ENCODE results near the gene CLDN25. TPM values are rescaled to one million over a fixed set of nuclear protein-coding genes. Genes with fewer than 3 reads are reported as not detected.

The CLDN25 gene
- total RNA-seq, 1 donor from 2014 or later = not detected

GRCh38 chr11:113814181-113814580, 34.6 kb downstream of the CLDN25 start:
- no peak overlapping the region for H3K27ac ChIP-seq
- intact Hi-C loops (cut with DNase I) = no loop called here
- peaks cover 14 to 26% of the 10 kb centered on the region in 2 donors for H3K36me3 ChIP-seq
- no peaks in the 10 kb centered on the region for H3K4me1 ChIP-seq
- no peak overlapping the region for H3K4me3 ChIP-seq
- H3K27me3 ChIP-seq = no peaks in the 10 kb centered on the region
- H3K9me3 ChIP-seq = no peaks in the 10 kb centered on the region
- TF ChIP-seq CTCF (IDR thresholded peaks at IDR 0.05) = no peak
- DNase-seq (ENCODE audit: low spot score in 2 of 2) = no peak

- Histone ChIP-seq H3K4me1 (no peaks in the 10 kb centered on the region), H3K4me3 (no peak overlapping the region), H3K36me3 (peaks cover 15 to 44% of the 10 kb centered on the region in 2 donors), H3K9me3 (no peaks in the 10 kb centered on the region), H3K27me3 (no peaks in the 10 kb centered on the region), H3K27ac (no peak overlapping the region)
- no peak for DNase-seq (ENCODE audit: low spot score in 2 of 2)
- intact Hi-C loops (cut with DNase I) = no loop called here
- no peak for TF ChIP-seq CTCF (IDR thresholded peaks at IDR 0.05)
Observed at GRCh38 chr11:113817162-113817561, 37.6 kb downstream of the CLDN25 start.

- no peaks in the 10 kb centered on the region for H3K4me1 ChIP-seq
- DNase-seq (ENCODE audit: low spot score in 2 of 2) = no peak
- H3K27me3 ChIP-seq = no peaks in the 10 kb centered on the region
- H3K4me3 ChIP-seq = no peak overlapping the region
- no peaks in the 10 kb centered on the region for H3K9me3 ChIP-seq
- no peak overlapping the region for H3K27ac ChIP-seq
- intact Hi-C loops (cut with DNase I) = no loop called here
- H3K36me3 ChIP-seq = peaks cover 20 to 47% of the 10 kb centered on the region in 2 donors
- no peak for TF ChIP-seq CTCF (IDR thresholded peaks at IDR 0.05)
Observed at GRCh38 chr11:113817626-113818025, 38.0 kb downstream of the CLDN25 start.

- TF ChIP-seq CTCF (IDR thresholded peaks at IDR 0.05) = no peak
- DNase-seq (ENCODE audit: low spot score in 2 of 2) = no peak
- no peak overlapping the region for H3K27ac ChIP-seq
- H3K4me1 ChIP-seq = no peaks in the 10 kb centered on the region
- H3K36me3 ChIP-seq = peaks cover 25 to 50% of the 10 kb centered on the region in 2 donors
- no peak overlapping the region for H3K4me3 ChIP-seq
- intact Hi-C loops (cut with DNase I) = no loop called here
- H3K27me3 ChIP-seq = no peaks in the 10 kb centered on the region
- H3K9me3 ChIP-seq = no peaks in the 10 kb centered on the region
Observed at GRCh38 chr11:113818426-113818825, 38.8 kb downstream of the CLDN25 start.

- Histone ChIP-seq H3K27ac (no peak overlapping the region), H3K9me3 (no peaks in the 10 kb centered on the region), H3K4me3 (no peak overlapping the region), H3K27me3 (no peaks in the 10 kb centered on the region), H3K4me1 (no peaks in the 10 kb centered on the region), H3K36me3 (peaks cover 19 to 48% of the 10 kb centered on the region in 2 donors)
- no peak for DNase-seq (ENCODE audit: low spot score in 2 of 2)
- intact Hi-C loops (cut with DNase I) = no loop called here
- no peak for TF ChIP-seq CTCF (IDR thresholded peaks at IDR 0.05)
Observed at GRCh38 chr11:113827477-113827876, 47.9 kb downstream of the CLDN25 start.

GRCh38 chr11:113828191-113828590, 48.6 kb downstream of the CLDN25 start:
- Histone ChIP-seq H3K9me3 (no peaks in the 10 kb centered on the region), H3K4me1 (no peaks in the 10 kb centered on the region), H3K36me3 (peaks cover 14 to 46% of the 10 kb centered on the region in 2 donors), H3K4me3 (no peak overlapping the region), H3K27ac (no peak overlapping the region), H3K27me3 (no peaks in the 10 kb centered on the region)
- TF ChIP-seq CTCF (IDR thresholded peaks at IDR 0.05) = no peak
- DNase-seq (ENCODE audit: low spot score in 2 of 2) = no peak
- intact Hi-C loops (cut with DNase I) = no loop called here

All from ascending aorta (tissue), 2 donors.